Activated CD8-positive, alpha-beta memory T cell treated with anti-CD3 and anti-CD28 coated beads for 24 hours (primary cell): ENCODE measurements around the gene GFPT2.

Experiments used
- DNase-seq: peaks from one replicate; pipeline ENCODE4 v3.0.0-alpha.2; 2020

Gene GFPT2

GRCh38 chr5:180332861-180333260, 20.3 kb downstream of the GFPT2 start:
- DNase-seq: no peak

GRCh38 chr5:180332051-180332517, 21.1 kb downstream of the GFPT2 start:
- no peak for DNase-seq

GRCh38 chr5:180331647-180331950, 21.5 kb downstream of the GFPT2 start:
- no peak for DNase-seq

- no peak for DNase-seq
These were observed 22.1 kb downstream of the GFPT2 start for GRCh38 chr5:180330810-180331646.

GRCh38 chr5:180330270-180330648, 22.9 kb downstream of the GFPT2 start:
- DNase-seq: no peak

GRCh38 chr5:180329606-180330269, 23.4 kb downstream of the GFPT2 start:
- no peak for DNase-seq

GRCh38 chr5:180329138-180329435, 24.0 kb downstream of the GFPT2 start:
- no peak for DNase-seq

GRCh38 chr5:180328296-180329137, 24.6 kb downstream of the GFPT2 start:
- peak; percentile 93 for DNase-seq

GRCh38 chr5:180326989-180327565, 26.1 kb downstream of the GFPT2 start:
- no peak for DNase-seq

- DNase-seq: no peak
These were observed 28.6 kb downstream of the GFPT2 start for GRCh38 chr5:180324601-180324950.

GRCh38 chr5:180323941-180324600, 29.1 kb downstream of the GFPT2 start:
- no peak for DNase-seq

GRCh38 chr5:180323160-180323559, 30.0 kb downstream of the GFPT2 start:
- DNase-seq: no peak

- DNase-seq: no peak
These were observed 34.6 kb downstream of the GFPT2 start for GRCh38 chr5:180318456-180319089.

- DNase-seq: no peak
These were observed 36.5 kb downstream of the GFPT2 start for GRCh38 chr5:180316586-180316985.

- peak; percentile 91 for DNase-seq
These were observed 37.3 kb downstream of the GFPT2 start for GRCh38 chr5:180315762-180316212.

- DNase-seq: no peak
These were observed 39.2 kb downstream of the GFPT2 start for GRCh38 chr5:180313677-180314505.

- no peak for DNase-seq
These were observed 41.9 kb downstream of the GFPT2 start for GRCh38 chr5:180311216-180311615.

- DNase-seq: no peak
These were observed 46.3 kb downstream of the GFPT2 start for GRCh38 chr5:180306796-180307195.

- DNase-seq: no peak
These were observed 47.7 kb downstream of the GFPT2 start for GRCh38 chr5:180305481-180305880.

- DNase-seq: no peak
These were observed 48.4 kb downstream of the GFPT2 start for GRCh38 chr5:180304431-180305375.
